HepG2 (cell line): ENCODE data around the gene MAGT1. TPM values are rescaled to one million over a fixed set of nuclear protein-coding genes. Genes with fewer than 3 reads are reported as not detected.

ENCODE experiments used
- AKAP8 ChIP-seq: sonication (generic); formaldehyde crosslinking; IDR thresholded peaks from 2 replicates; pipeline ENCODE4 v1.5.1; 2020; ENCODE audit warnings: mild to moderate bottlenecking, missing genetic modification reagents
- ARID4A ChIP-seq: sonication (generic); formaldehyde crosslinking; IDR thresholded peaks from 2 replicates; pipeline ENCODE4 v1.5.0; 2020; ENCODE audit warnings: mild to moderate bottlenecking, missing genetic modification reagents, borderline replicate concordance
- BCL3 ChIP-seq: sonication (generic); formaldehyde crosslinking; IDR thresholded peaks from 2 replicates; pipeline ENCODE4 v1.5.1; 2020; ENCODE audit warnings: mild to moderate bottlenecking, missing genetic modification reagents, moderate library complexity
- CEBPB ChIP-seq: IDR thresholded peaks from 2 replicates; pipeline ENCODE4 v1.6.1; 2011; ENCODE audit warnings: low read depth, low read length, improper control_type of control experiment, borderline replicate concordance
- CTCF ChIP-seq: sonication (generic); formaldehyde crosslinking; IDR thresholded peaks from 2 replicates; pipeline ENCODE4 v1.5.0; 2020; ENCODE audit warnings: mild to moderate bottlenecking, missing genetic modification reagents, moderate library complexity
- FOXA1 ChIP-seq, 2 experiments: fragments of 450-650 bp in 1 of 2; sonication (generic) in 1 of 2; formaldehyde crosslinking in 1 of 2; IDR thresholded peaks; 2 replicates each; pipeline versions ENCODE4 v1.4.0 to v1.6.1; 2016 to 2020; ENCODE audit warnings: missing genetic modification reagents in 1 of 2
- FOXA3 ChIP-seq: IDR thresholded peaks from 2 replicates; pipeline ENCODE4 v1.6.1; 2016; ENCODE audit warnings: missing genetic modification reagents, missing compliant biosample characterization
- NFKBIZ ChIP-seq: IDR thresholded peaks from 2 replicates; pipeline ENCODE4 v1.6.1; 2018; ENCODE audit warnings: missing genetic modification reagents, missing compliant biosample characterization
- ONECUT2 ChIP-seq: sonication (generic); formaldehyde crosslinking; IDR thresholded peaks from 2 replicates; pipeline ENCODE4 v1.4.0; 2020; ENCODE audit warnings: missing genetic modification reagents
- POLR2A ChIP-seq, 2 experiments: IDR thresholded peaks; 2 replicates each; pipeline ENCODE4 v1.6.1; 2011; ENCODE audit warnings: low read depth in 2 of 2, low read length in 2 of 2, mild to moderate bottlenecking in 1 of 2, moderate library complexity in 1 of 2; ENCODE audit not compliant: insufficient read depth in 1 of 2
- POLR2G ChIP-seq: fragments of 200-400 bp; formaldehyde crosslinking; IDR thresholded peaks from 2 replicates; pipeline ENCODE4 v1.6.1; 2018; ENCODE audit warnings: mild to moderate bottlenecking, low read depth, low read length, moderate library complexity
- SPEN ChIP-seq: sonication (generic); formaldehyde crosslinking; IDR thresholded peaks from 2 replicates; pipeline ENCODE4 v1.5.1; 2020; ENCODE audit warnings: low read depth, mild to moderate bottlenecking, missing genetic modification reagents
- TAF1 ChIP-seq: sonication (generic); formaldehyde crosslinking; IDR thresholded peaks from 2 replicates; pipeline ENCODE4 v1.4.0; 2020; ENCODE audit warnings: missing genetic modification reagents
- THAP11 ChIP-seq: IDR thresholded peaks from 2 replicates; pipeline ENCODE4 v1.6.1; 2016; ENCODE audit warnings: missing biosample characterization, missing genetic modification reagents
- YY1 ChIP-seq: IDR thresholded peaks from 2 replicates; pipeline ENCODE4 v1.6.1; 2011; ENCODE audit warnings: low read length, low read depth, moderate library complexity, mild to moderate bottlenecking; ENCODE audit not compliant: insufficient read depth, insufficient replicate concordance
- ZNF772 ChIP-seq: sonication (generic); formaldehyde crosslinking; IDR thresholded peaks from 2 replicates; pipeline ENCODE4 v1.5.0; 2020; ENCODE audit warnings: mild to moderate bottlenecking, missing genetic modification reagents
- polyA plus RNA-seq, 8 experiments: library from polyadenylated mRNA; depleted of rRNA in 3 of 8; stranded (reverse) in 7 of 8; unstranded in 1 of 8; fragments of >200 nt; fragmentation: Illumina TruSeq in 4 of 8; extraction: Trizol in 4 of 8; gene quantifications; 2 replicates each; pipeline versions ENCODE4 v1.2.1 to v1.2.3, GENCODE V29; 2011 to 2016; ENCODE audit warnings: low read depth in 4 of 8, missing spikeins in 1 of 8, mixed read lengths in 1 of 8; ENCODE audit not compliant: insufficient read depth in 1 of 8
- total RNA-seq, 5 experiments: library from RNA; depleted of rRNA; stranded (reverse); fragments of >200 nt; fragmentation: Illumina TruSeq; extraction: Trizol; gene quantifications; 2 replicates each; pipeline ENCODE4 v1.2.3, GENCODE V29; 2016; ENCODE audit warnings: low read depth in 1 of 5
- TF ChIP-seq, protein P1 (sequence below): sonication (generic); formaldehyde crosslinking; IDR thresholded peaks from 2 replicates; pipeline ENCODE4 v1.5.1; 2020; ENCODE audit warnings: mild to moderate bottlenecking, missing genetic modification reagents, moderate library complexity

The MAGT1 gene
- total and polyA plus RNA-seq, 2 of the 13 experiments (the other 11 are each of a cell fraction or from before 2014, with no cell fraction given) = 38.0 to 75.0 TPM

- TF ChIP-seq CTCF (CRISPR knock-in tag) = peak; percentile 30; the same call in 1 of the 2 replicates
- TF ChIP-seq AKAP8 (CRISPR knock-in tag) = no peak
- peak; percentile 91 for TF ChIP-seq SPEN (CRISPR knock-in tag)
- peak; percentile 32; the same call in 1 of the 2 replicates for TF ChIP-seq FOXA3 (CRISPR knock-in tag)
- TF ChIP-seq POLR2G = peak; percentile 75
- TF ChIP-seq CEBPB = peak; percentile 46; the same call in 1 of the 2 replicates
- TF ChIP-seq NFKBIZ (CRISPR knock-in tag) = no peak
- peak; percentile 71; the same call in 1 of the 2 replicates for TF ChIP-seq ARID4A (CRISPR knock-in tag)
- TF ChIP-seq, protein P1, sequence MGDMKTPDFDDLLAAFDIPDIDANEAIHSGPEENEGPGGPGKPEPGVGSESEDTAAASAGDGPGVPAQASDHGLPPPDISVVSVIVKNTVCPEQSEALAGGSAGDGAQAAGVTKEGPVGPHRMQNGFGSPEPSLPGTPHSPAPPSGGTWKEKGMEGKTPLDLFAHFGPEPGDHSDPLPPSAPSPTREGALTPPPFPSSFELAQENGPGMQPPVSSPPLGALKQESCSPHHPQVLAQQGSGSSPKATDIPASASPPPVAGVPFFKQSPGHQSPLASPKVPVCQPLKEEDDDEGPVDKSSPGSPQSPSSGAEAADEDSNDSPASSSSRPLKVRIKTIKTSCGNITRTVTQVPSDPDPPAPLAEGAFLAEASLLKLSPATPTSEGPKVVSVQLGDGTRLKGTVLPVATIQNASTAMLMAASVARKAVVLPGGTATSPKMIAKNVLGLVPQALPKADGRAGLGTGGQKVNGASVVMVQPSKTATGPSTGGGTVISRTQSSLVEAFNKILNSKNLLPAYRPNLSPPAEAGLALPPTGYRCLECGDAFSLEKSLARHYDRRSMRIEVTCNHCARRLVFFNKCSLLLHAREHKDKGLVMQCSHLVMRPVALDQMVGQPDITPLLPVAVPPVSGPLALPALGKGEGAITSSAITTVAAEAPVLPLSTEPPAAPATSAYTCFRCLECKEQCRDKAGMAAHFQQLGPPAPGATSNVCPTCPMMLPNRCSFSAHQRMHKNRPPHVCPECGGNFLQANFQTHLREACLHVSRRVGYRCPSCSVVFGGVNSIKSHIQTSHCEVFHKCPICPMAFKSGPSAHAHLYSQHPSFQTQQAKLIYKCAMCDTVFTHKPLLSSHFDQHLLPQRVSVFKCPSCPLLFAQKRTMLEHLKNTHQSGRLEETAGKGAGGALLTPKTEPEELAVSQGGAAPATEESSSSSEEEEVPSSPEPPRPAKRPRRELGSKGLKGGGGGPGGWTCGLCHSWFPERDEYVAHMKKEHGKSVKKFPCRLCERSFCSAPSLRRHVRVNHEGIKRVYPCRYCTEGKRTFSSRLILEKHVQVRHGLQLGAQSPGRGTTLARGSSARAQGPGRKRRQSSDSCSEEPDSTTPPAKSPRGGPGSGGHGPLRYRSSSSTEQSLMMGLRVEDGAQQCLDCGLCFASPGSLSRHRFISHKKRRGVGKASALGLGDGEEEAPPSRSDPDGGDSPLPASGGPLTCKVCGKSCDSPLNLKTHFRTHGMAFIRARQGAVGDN = peak; percentile 54
- TF ChIP-seq POLR2A (IDR thresholded peaks at IDR 0.05; ENCODE audit: insufficient read depth in 1 of 2, low read depth in 2 of 2, low read length in 2 of 2) = peak; percentile 89 to 94
- TF ChIP-seq TAF1 = peak; percentile 69
- TF ChIP-seq ZNF772 (CRISPR knock-in tag) = no peak
- no peak for TF ChIP-seq FOXA1 (IDR thresholded peaks at IDR 0.05)
- TF ChIP-seq FOXA1 (CRISPR knock-in tag; IDR thresholded peaks at IDR 0.05) = 0 out of 2 replicates have a peak, but pooled peaks have one; percentile 2
- no peak for TF ChIP-seq BCL3 (CRISPR knock-in tag)
- no peak for TF ChIP-seq ONECUT2
- peak; percentile 78 for TF ChIP-seq YY1
- peak; percentile 54 for TF ChIP-seq THAP11 (CRISPR knock-in tag)
These were observed at the start of gene MAGT1 (continued) for GRCh38 chrX:77894921-77895886.
